ENCODE measurements around the gene RGS16.

The RGS16 gene

GRCh38 chr1:182617734-182618351 is 13.7 kb upstream of the RGS16 start (continued):
- peak; percentile 72; the same call in 1 of the 2 replicates for TF ChIP-seq ZNF394 (tag by site-specific recombination; IDR thresholded peaks at IDR 0.05; ENCODE audit: borderline replicate concordance)
- peak; percentile 93; the same call in 1 of the 2 replicates for TF ChIP-seq ZSCAN30 (tag by site-specific recombination; IDR thresholded peaks at IDR 0.05)
- no peak for TF ChIP-seq ZNF292 (tag by site-specific recombination; IDR thresholded peaks at IDR 0.05; ENCODE audit: borderline replicate concordance, low read depth)
- TF ChIP-seq BCL11A (tag by site-specific recombination; IDR thresholded peaks at IDR 0.05; ENCODE audit: low read depth) = peak; percentile 68
- no peak for TF ChIP-seq ZNF138 (tag by site-specific recombination; IDR thresholded peaks at IDR 0.05; ENCODE audit: borderline replicate concordance)
- no peak for TF ChIP-seq ZNF266 (tag by site-specific recombination; IDR thresholded peaks at IDR 0.05; ENCODE audit: low read depth)
- TF ChIP-seq ZBTB44 (tag by site-specific recombination; IDR thresholded peaks at IDR 0.05) = peak; percentile 89
- no peak for TF ChIP-seq YY2 (tag by site-specific recombination; IDR thresholded peaks at IDR 0.05)
- TF ChIP-seq PRDM6 (tag by site-specific recombination; IDR thresholded peaks at IDR 0.05) = peak; percentile 96
- peak; percentile 67 for TF ChIP-seq ZNF561 (tag by site-specific recombination; IDR thresholded peaks at IDR 0.05; ENCODE audit: borderline replicate concordance)
- TF ChIP-seq ZBTB20 (tag by site-specific recombination; IDR thresholded peaks at IDR 0.05) = peak; percentile 74
- peak; percentile 98 for TF ChIP-seq ZNF843 (tag by site-specific recombination; IDR thresholded peaks at IDR 0.05)
- TF ChIP-seq ZNF623 (tag by site-specific recombination; IDR thresholded peaks at IDR 0.05) = peak; percentile 12; the same call in 1 of the 2 replicates
- no peak; the same call in none of the 2 replicates for TF ChIP-seq GLIS2 (tag by site-specific recombination; IDR thresholded peaks at IDR 0.05)
- TF ChIP-seq ZBTB26 (tag by site-specific recombination; optimal IDR thresholded peaks at IDR 0.05) = peak; percentile 22
- peak; percentile 100 for TF ChIP-seq PATZ1 (tag by site-specific recombination; IDR thresholded peaks at IDR 0.05)
- TF ChIP-seq GFI1B (tag by site-specific recombination; IDR thresholded peaks at IDR 0.05) = peak; percentile 97
- no peak for TF ChIP-seq ZFP41 (tag by site-specific recombination; IDR thresholded peaks at IDR 0.05; ENCODE audit: borderline replicate concordance)
- peak; percentile 91 for TF ChIP-seq ZNF18 (tag by site-specific recombination; IDR thresholded peaks at IDR 0.05)
- peak; percentile 62; the same call in 1 of the 2 replicates for TF ChIP-seq ZNF184 (tag by site-specific recombination; IDR thresholded peaks at IDR 0.05)
- peak; percentile 48 for TF ChIP-seq SP3 (tag by site-specific recombination; IDR thresholded peaks at IDR 0.05)
- TF ChIP-seq KLF1 (tag by site-specific recombination; IDR thresholded peaks at IDR 0.05) = peak; percentile 89
- peak; percentile 64 for TF ChIP-seq GLIS1 (tag by site-specific recombination; IDR thresholded peaks at IDR 0.05)
- no peak for TF ChIP-seq ZNF274 (IDR thresholded peaks at IDR 0.05; ENCODE audit: low read length)
- no peak for TF ChIP-seq ZNF274 (tag by site-specific recombination; IDR thresholded peaks at IDR 0.05; ENCODE audit: borderline replicate concordance)
- peak; percentile 98 for TF ChIP-seq SP7 (tag by site-specific recombination; IDR thresholded peaks at IDR 0.05)
- peak; percentile 96 for TF ChIP-seq ZNF629 (tag by site-specific recombination; IDR thresholded peaks at IDR 0.05)
- peak; percentile 86 for TF ChIP-seq ZBTB10 (tag by site-specific recombination; IDR thresholded peaks at IDR 0.05)

Measured in HEK293 (cell line).